Lower leg skin (tissue), 3 donors: ENCODE results near the gene AIMP1.

Source experiments
- CTCF ChIP-seq, 3 donors: fragments of 450-650 bp; IDR thresholded peaks; one replicate each; pipeline ENCODE4 v1.5.1; 2016; ENCODE audit warnings: antibody characterized with exemption in 3 of 3, mild to moderate bottlenecking in 3 of 3, moderate library complexity in 2 of 3
- POLR2A ChIP-seq, 2 donors: fragments of 450-650 bp; IDR thresholded peaks; one replicate each; pipeline ENCODE4 v1.6.1; 2016 to 2017; ENCODE audit warnings: antibody characterized with exemption in 2 of 2, mild to moderate bottlenecking in 1 of 2, moderate library complexity in 1 of 2

GRCh38 chr4:106301393-106302061 lies 14.8 kb upstream of the AIMP1 start:
- TF ChIP-seq CTCF (IDR thresholded peaks at IDR 0.05) (no peak), POLR2A (IDR thresholded peaks at IDR 0.05) (no peak)
